HepG2 (cell line): ENCODE data around the gene PRKCI. TPM values are rescaled to one million over a fixed set of nuclear protein-coding genes. Genes with fewer than 3 reads are reported as not detected.
A peak's percentile ranks its signal among the peaks of the same experiment; 100 is the strongest.

Experiments used
- AGO2 ChIP-seq: fragments of 200-400 bp; formaldehyde crosslinking; optimal IDR thresholded peaks from 2 replicates; pipeline ENCODE3; 2017; ENCODE audit warnings: mild to moderate bottlenecking, low read depth, low read length, moderate library complexity
- FOXJ3 ChIP-seq: sonication (generic); formaldehyde crosslinking; IDR thresholded peaks from 2 replicates; pipeline ENCODE4 v1.4.0; 2020; ENCODE audit warnings: missing genetic modification reagents, mild to moderate bottlenecking, borderline replicate concordance
- HNF4A ChIP-seq: sonication (generic); formaldehyde crosslinking; IDR thresholded peaks from 2 replicates; pipeline ENCODE4 v1.4.0; 2020; ENCODE audit warnings: missing genetic modification reagents
- KDM4B ChIP-seq: sonication (generic); formaldehyde crosslinking; IDR thresholded peaks from 2 replicates; pipeline ENCODE4 v1.4.0; 2020; ENCODE audit warnings: missing genetic modification reagents
- NCOA1 ChIP-seq: sonication (generic); formaldehyde crosslinking; IDR thresholded peaks from 2 replicates; pipeline ENCODE4 v1.9.0; 2021; ENCODE audit warnings: missing genetic modification reagents
- NR2F6 ChIP-seq, 2 experiments: IDR thresholded peaks; 2 replicates each; pipeline ENCODE4 v1.6.1; 2016; ENCODE audit warnings: antibody characterized with exemption in 1 of 2, mild to moderate bottlenecking in 1 of 2
- RBAK ChIP-seq: sonication (generic); formaldehyde crosslinking; IDR thresholded peaks from 2 replicates; pipeline ENCODE4 v1.5.1; 2020; ENCODE audit warnings: mild to moderate bottlenecking, missing genetic modification reagents
- SALL1 ChIP-seq: sonication (generic); formaldehyde crosslinking; IDR thresholded peaks from 2 replicates; pipeline ENCODE4 v1.8.0; 2022; ENCODE audit warnings: mild to moderate bottlenecking, missing genetic modification reagents
- SMARCE1 ChIP-seq: fragments of 450-650 bp; IDR thresholded peaks from 2 replicates; pipeline ENCODE4 v1.6.1; 2017; ENCODE audit warnings: borderline replicate concordance
- SSRP1 ChIP-seq: IDR thresholded peaks from 2 replicates; pipeline ENCODE4 v1.6.1; 2016; ENCODE audit warnings: control low read depth
- ZNF282 ChIP-seq: fragments of 450-650 bp; IDR thresholded peaks from 2 replicates; pipeline ENCODE4 v1.6.1; 2018; ENCODE audit not compliant: partially characterized antibody
- ZNF292 ChIP-seq: sonication (generic); formaldehyde crosslinking; IDR thresholded peaks from 2 replicates; pipeline ENCODE4 v1.8.1; 2022; ENCODE audit warnings: mild to moderate bottlenecking, low read depth, missing genetic modification reagents, borderline replicate concordance
- ZNF670 ChIP-seq: sonication (generic); formaldehyde crosslinking; IDR thresholded peaks from 2 replicates; pipeline ENCODE4 v1.8.0; 2022; ENCODE audit warnings: mild to moderate bottlenecking, missing genetic modification reagents, borderline replicate concordance
- ZNF775 ChIP-seq: sonication (generic); formaldehyde crosslinking; IDR thresholded peaks from 2 replicates; pipeline ENCODE4 v1.4.0; 2020; ENCODE audit warnings: missing genetic modification reagents, mild to moderate bottlenecking, moderate library complexity, borderline replicate concordance
- polyA plus RNA-seq, 8 experiments: library from polyadenylated mRNA; depleted of rRNA in 3 of 8; stranded (reverse) in 7 of 8; unstranded in 1 of 8; fragments of >200 nt; fragmentation: Illumina TruSeq in 4 of 8; extraction: Trizol in 4 of 8; gene quantifications; 2 replicates each; pipeline versions ENCODE4 v1.2.1 to v1.2.3, GENCODE V29; 2011 to 2016; ENCODE audit warnings: low read depth in 4 of 8, missing spikeins in 1 of 8, mixed read lengths in 1 of 8; ENCODE audit not compliant: insufficient read depth in 1 of 8
- total RNA-seq, 5 experiments: library from RNA; depleted of rRNA; stranded (reverse); fragments of >200 nt; fragmentation: Illumina TruSeq; extraction: Trizol; gene quantifications; 2 replicates each; pipeline ENCODE4 v1.2.3, GENCODE V29; 2016; ENCODE audit warnings: low read depth in 1 of 5
- TF ChIP-seq, protein P1 (sequence below): sonication (generic); formaldehyde crosslinking; IDR thresholded peaks from 2 replicates; pipeline ENCODE4 v1.4.0; 2020; ENCODE audit warnings: missing genetic modification reagents
- TF ChIP-seq, protein P2 (sequence below): sonication (generic); formaldehyde crosslinking; IDR thresholded peaks from 2 replicates; pipeline ENCODE4 v1.8.0; 2022; ENCODE audit warnings: mild to moderate bottlenecking, missing genetic modification reagents
- TF ChIP-seq, protein P3 (sequence below): sonication (generic); formaldehyde crosslinking; conservative IDR thresholded peaks from 2 replicates; pipeline ENCODE4 v1.4.0; 2020; ENCODE audit warnings: mild to moderate bottlenecking, missing genetic modification reagents, moderate library complexity
- TF ChIP-seq, protein P4 (sequence below): sonication (generic); formaldehyde crosslinking; IDR thresholded peaks from 2 replicates; pipeline ENCODE4 v1.4.0; 2020; ENCODE audit warnings: missing genetic modification reagents, borderline replicate concordance
- TF ChIP-seq, protein P5 (sequence below): sonication (generic); IDR thresholded peaks from 2 replicates; pipeline ENCODE4 v1.6.1; 2016; ENCODE audit warnings: low read depth, borderline replicate concordance

Gene PRKCI
- total and polyA plus RNA-seq, 2 of the 13 experiments (the other 11 are each of a cell fraction or from before 2014, with no cell fraction given): 17.2 to 30.4 TPM

DNA sequence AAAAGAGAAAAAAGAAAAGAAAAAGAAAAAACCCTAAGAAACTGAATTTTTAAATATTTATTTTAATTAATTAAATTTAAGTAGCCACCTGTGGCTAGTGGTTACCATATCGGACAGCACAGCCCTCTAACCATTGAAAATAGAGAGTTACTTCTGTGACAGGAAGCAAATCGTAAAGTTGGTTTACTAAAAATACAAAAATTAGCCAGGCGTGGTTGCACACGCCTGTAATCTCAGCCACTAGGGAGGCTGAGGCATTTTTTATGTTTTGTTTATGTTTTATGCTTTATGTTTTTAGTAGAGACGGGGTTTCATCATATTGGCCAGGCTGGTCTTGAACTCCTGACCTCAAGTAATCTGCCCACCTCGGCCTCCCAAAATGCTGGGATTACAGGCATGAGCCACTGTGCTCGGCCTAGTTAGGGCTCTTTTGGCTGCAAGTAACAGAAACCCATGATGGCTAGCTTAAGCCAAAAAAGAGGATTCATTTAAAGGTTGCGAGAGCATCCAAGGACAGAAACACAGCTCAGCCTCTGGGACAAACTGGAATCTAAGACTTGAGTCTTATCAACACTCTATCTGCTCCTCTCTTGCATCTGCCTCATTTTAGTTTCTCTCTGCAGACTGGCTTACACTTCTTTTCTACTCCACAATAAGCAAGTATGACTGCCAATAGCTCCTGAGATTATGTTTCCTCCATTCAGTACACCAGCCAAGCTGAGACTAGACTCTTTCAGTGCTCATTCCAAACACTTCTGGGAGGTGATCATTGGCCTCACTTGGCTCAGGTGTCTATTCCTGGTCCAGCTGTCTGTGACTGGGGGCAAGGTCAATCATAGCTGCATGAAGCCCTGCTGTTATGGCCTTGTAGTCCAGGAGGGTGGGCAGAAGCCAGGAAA lies 128.5 kb downstream of the PRKCI start (continued):
- no peak for TF ChIP-seq ZNF670 (CRISPR knock-in tag)
- TF ChIP-seq HNF4A: peak; percentile 42; the same call in 1 of the 2 replicates
- no peak for TF ChIP-seq RBAK (CRISPR knock-in tag)
- no peak for TF ChIP-seq KDM4B
- TF ChIP-seq SMARCE1: no peak
- no peak for TF ChIP-seq NCOA1
- TF ChIP-seq, protein P1, sequence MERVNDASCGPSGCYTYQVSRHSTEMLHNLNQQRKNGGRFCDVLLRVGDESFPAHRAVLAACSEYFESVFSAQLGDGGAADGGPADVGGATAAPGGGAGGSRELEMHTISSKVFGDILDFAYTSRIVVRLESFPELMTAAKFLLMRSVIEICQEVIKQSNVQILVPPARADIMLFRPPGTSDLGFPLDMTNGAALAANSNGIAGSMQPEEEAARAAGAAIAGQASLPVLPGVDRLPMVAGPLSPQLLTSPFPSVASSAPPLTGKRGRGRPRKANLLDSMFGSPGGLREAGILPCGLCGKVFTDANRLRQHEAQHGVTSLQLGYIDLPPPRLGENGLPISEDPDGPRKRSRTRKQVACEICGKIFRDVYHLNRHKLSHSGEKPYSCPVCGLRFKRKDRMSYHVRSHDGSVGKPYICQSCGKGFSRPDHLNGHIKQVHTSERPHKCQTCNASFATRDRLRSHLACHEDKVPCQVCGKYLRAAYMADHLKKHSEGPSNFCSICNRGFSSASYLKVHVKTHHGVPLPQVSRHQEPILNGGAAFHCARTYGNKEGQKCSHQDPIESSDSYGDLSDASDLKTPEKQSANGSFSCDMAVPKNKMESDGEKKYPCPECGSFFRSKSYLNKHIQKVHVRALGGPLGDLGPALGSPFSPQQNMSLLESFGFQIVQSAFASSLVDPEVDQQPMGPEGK (CRISPR knock-in tag): no peak
- TF ChIP-seq FOXJ3 (CRISPR knock-in tag): no peak
- TF ChIP-seq, protein P2, sequence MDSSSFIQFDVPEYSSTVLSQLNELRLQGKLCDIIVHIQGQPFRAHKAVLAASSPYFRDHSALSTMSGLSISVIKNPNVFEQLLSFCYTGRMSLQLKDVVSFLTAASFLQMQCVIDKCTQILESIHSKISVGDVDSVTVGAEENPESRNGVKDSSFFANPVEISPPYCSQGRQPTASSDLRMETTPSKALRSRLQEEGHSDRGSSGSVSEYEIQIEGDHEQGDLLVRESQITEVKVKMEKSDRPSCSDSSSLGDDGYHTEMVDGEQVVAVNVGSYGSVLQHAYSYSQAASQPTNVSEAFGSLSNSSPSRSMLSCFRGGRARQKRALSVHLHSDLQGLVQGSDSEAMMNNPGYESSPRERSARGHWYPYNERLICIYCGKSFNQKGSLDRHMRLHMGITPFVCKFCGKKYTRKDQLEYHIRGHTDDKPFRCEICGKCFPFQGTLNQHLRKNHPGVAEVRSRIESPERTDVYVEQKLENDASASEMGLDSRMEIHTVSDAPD (CRISPR knock-in tag): no peak
- TF ChIP-seq, protein P3, sequence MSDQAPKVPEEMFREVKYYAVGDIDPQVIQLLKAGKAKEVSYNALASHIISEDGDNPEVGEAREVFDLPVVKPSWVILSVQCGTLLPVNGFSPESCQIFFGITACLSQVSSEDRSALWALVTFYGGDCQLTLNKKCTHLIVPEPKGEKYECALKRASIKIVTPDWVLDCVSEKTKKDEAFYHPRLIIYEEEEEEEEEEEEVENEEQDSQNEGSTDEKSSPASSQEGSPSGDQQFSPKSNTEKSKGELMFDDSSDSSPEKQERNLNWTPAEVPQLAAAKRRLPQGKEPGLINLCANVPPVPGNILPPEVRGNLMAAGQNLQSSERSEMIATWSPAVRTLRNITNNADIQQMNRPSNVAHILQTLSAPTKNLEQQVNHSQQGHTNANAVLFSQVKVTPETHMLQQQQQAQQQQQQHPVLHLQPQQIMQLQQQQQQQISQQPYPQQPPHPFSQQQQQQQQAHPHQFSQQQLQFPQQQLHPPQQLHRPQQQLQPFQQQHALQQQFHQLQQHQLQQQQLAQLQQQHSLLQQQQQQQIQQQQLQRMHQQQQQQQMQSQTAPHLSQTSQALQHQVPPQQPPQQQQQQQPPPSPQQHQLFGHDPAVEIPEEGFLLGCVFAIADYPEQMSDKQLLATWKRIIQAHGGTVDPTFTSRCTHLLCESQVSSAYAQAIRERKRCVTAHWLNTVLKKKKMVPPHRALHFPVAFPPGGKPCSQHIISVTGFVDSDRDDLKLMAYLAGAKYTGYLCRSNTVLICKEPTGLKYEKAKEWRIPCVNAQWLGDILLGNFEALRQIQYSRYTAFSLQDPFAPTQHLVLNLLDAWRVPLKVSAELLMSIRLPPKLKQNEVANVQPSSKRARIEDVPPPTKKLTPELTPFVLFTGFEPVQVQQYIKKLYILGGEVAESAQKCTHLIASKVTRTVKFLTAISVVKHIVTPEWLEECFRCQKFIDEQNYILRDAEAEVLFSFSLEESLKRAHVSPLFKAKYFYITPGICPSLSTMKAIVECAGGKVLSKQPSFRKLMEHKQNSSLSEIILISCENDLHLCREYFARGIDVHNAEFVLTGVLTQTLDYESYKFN (CRISPR knock-in tag): 0 out of 2 replicates have a peak, but pooled peaks have one; percentile 29
- no peak for TF ChIP-seq AGO2
- TF ChIP-seq ZNF292 (CRISPR knock-in tag): no peak
- no peak for TF ChIP-seq ZNF282
- no peak for TF ChIP-seq SSRP1
- TF ChIP-seq, protein P4, sequence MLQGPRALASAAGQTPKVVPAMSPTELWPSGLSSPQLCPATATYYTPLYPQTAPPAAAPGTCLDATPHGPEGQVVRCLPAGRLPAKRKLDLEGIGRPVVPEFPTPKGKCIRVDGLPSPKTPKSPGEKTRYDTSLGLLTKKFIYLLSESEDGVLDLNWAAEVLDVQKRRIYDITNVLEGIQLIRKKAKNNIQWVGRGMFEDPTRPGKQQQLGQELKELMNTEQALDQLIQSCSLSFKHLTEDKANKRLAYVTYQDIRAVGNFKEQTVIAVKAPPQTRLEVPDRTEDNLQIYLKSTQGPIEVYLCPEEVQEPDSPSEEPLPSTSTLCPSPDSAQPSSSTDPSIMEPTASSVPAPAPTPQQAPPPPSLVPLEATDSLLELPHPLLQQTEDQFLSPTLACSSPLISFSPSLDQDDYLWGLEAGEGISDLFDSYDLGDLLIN (CRISPR knock-in tag): no peak
- TF ChIP-seq ZNF775 (CRISPR knock-in tag): no peak
- TF ChIP-seq, protein P5, sequence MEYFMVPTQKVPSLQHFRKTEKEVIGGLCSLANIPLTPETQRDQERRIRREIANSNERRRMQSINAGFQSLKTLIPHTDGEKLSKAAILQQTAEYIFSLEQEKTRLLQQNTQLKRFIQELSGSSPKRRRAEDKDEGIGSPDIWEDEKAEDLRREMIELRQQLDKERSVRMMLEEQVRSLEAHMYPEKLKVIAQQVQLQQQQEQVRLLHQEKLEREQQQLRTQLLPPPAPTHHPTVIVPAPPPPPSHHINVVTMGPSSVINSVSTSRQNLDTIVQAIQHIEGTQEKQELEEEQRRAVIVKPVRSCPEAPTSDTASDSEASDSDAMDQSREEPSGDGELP: peak; percentile 15; the same call in 1 of the 2 replicates
- peak; percentile 46; the same call in 1 of the 2 replicates for TF ChIP-seq SALL1 (CRISPR knock-in tag)
- no peak for TF ChIP-seq NR2F6 (IDR thresholded peaks at IDR 0.05)
- peak; percentile 12; the same call in 1 of the 2 replicates for TF ChIP-seq NR2F6 (CRISPR knock-in tag; IDR thresholded peaks at IDR 0.05)
